ENCODE data around the gene SFMBT1. TPM values are rescaled to one million over a fixed set of nuclear protein-coding genes. Genes with fewer than 3 reads are reported as not detected.
A peak's percentile ranks its signal among the peaks of the same experiment; 100 is the strongest.

The SFMBT1 gene, protein sequence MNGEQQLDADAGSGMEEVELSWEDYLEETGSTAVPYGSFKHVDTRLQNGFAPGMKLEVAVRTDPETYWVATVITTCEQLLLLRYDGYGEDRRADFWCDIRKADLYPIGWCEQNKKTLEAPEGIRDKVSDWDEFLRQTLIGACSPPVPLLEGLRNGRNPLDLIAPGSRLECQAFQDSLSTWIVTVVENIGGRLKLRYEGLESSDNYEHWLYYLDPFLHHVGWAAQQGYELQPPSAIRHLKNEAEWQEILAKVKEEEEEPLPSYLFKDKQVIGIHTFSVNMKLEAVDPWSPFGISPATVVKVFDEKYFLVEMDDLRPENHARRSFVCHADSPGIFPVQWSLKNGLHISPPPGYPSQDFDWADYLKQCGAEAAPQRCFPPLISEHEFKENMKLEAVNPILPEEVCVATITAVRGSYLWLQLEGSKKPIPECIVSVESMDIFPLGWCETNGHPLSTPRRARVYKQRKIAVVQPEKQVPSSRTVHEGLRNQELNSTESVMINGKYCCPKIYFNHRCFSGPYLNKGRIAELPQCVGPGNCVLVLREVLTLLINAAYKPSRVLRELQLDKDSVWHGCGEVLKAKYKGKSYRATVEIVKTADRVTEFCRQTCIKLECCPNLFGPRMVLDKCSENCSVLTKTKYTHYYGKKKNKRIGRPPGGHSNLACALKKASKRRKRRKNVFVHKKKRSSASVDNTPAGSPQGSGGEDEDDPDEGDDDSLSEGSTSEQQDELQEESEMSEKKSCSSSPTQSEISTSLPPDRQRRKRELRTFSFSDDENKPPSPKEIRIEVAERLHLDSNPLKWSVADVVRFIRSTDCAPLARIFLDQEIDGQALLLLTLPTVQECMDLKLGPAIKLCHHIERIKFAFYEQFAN
- total RNA-seq (2014; rRNA removed; shearing (Covaris generic); ENCODE audit: low replicate concordance), result 0.58 and 3.0 TPM in 2 replicates

DNA sequence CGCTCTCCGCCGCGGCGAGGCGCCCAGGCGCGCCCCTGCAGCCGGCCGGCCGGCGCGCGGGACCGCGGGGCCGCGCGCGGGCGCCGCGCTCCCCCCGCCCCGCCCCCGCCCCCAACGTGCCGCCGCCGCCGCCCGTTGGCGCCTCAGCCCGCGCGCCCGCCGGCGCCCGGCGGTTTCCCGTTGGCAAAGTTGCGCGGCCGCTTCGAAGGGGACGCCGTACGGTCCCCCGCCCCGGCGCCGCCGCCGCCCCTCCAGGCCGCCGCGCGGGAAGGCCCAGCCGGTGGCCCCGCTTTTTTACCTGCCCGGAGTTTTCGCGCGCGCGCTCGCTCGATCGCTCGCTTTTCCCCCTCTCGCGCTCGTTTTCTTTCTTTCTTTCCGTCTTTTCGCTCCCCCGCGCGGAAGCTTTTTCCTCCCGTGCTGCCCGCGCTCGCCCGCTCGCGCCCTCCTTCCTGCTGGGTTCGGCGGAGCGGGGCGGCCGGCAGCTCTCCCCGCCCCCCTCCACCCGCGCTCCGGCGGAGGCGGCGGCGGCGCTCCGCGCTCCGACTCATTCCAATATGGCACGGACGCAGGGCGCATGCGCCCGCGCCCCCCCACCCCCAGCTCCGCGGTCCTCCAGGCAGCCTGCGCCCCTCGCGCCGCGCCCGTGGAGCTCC is at the start of gene SFMBT1:
Gene SFMBT1 (minus strand): TSS at position 556 of the 653 bp plus-strand sequence. CDS start 76,945 bp downstream, outside the sequence.
- H3K27me3 ChIP-seq (ENCODE audit: low read length), result peaks cover 3% of the 10 kb centered on the region; the same call in 1 of the 2 replicates
- H3K4me3 ChIP-seq (ENCODE audit: low read length), result peak within 1 kb of the TSS; percentile 75
- H3K9me3 ChIP-seq (ENCODE audit: low read length), result no peaks in the 10 kb centered on the region
- peak within 1 kb of the TSS; percentile 97 for H2AFZ ChIP-seq (ENCODE audit: low read length)
- H4K20me1 ChIP-seq (ENCODE audit: insufficient read depth, low read depth, low read length), result peaks cover 7% of the 10 kb centered on the region; the same call in 1 of the 2 replicates
- H3K36me3 ChIP-seq (ENCODE audit: insufficient read depth, low read length), result no peaks in the 10 kb centered on the region
- H3K9me2 ChIP-seq (replicated peaks; ENCODE audit: insufficient read depth, low read length), result no peaks in the 10 kb centered on the region
- H3K79me2 ChIP-seq (ENCODE audit: low read length), result no peaks in the 10 kb centered on the region
- peak within 1 kb of the TSS; percentile 85 for H3K4me2 ChIP-seq (ENCODE audit: low read depth, low read length, poor library complexity, severe bottlenecking)
- peak within 1 kb of the TSS; percentile 75 for H3K9ac ChIP-seq (ENCODE audit: low read length)
- DNase-seq, result peak; percentile 71
- no peak within 1 kb of the TSS for H3K27ac ChIP-seq (ENCODE audit: low read length)
- H3K4me1 ChIP-seq (ENCODE audit: low read length), result peaks cover 19% of the 10 kb centered on the region

DNA sequence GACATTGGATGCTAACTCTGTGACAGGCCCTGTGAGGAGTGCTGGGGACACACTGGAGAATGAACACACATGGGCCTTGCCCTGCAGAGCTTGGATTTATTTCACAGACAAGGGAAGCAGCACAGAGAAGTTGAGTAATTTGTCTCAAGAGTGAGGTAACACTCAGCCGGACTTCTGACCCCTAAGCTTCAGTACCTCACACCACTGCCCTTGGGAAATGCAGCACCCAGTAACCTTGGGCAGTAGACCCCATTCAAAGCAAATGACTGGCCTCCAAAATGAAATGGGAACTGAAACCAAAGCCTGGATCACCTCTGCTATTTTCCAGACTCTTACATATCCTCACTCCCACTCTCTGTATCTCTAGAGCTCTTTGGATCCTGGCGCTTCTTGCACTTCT is 47.1 kb upstream of the SFMBT1 start:
- DNase-seq, result no peak
- H3K36me3 ChIP-seq (ENCODE audit: insufficient read depth, low read length), result peaks cover 11% of the 10 kb centered on the region; the same call in 1 of the 2 replicates

DNA sequence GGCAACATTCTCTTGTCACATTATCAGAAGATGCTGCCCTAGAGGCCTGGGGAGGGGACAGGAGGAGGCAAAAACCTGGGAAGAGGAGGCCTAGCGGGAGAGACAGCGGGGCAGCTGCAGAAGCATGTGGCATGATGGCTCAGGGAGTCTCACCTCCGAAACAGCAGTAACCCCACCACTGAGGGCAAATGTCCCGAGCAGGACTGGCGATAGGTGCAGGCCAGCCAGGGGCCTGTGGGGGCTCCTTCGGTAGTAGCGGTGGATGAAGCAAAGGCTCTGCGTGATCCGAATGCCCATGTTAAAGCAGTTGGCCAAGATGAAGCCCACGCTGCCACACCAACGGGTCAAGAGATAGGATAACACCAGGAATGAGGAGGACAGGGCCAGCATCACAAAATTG is 46.3 kb upstream of the SFMBT1 start:
- no peak overlapping the region for H3K27ac ChIP-seq (ENCODE audit: low read length)
- H3K79me2 ChIP-seq (ENCODE audit: low read length), result no peaks in the 10 kb centered on the region
- H3K36me3 ChIP-seq (ENCODE audit: insufficient read depth, low read length), result 0 out of 2 replicates have a peak, but pooled peaks cover 7% of the 10 kb centered on the region
- H3K9me3 ChIP-seq (ENCODE audit: low read length), result no peaks in the 10 kb centered on the region
- H3K27me3 ChIP-seq (ENCODE audit: low read length), result no peaks in the 10 kb centered on the region
- no peaks in the 10 kb centered on the region for H3K4me1 ChIP-seq (ENCODE audit: low read length)
- DNase-seq, result no peak
- H3K9me2 ChIP-seq (replicated peaks; ENCODE audit: insufficient read depth, low read length), result no peaks in the 10 kb centered on the region
- H4K20me1 ChIP-seq (ENCODE audit: insufficient read depth, low read depth, low read length), result no peaks in the 10 kb centered on the region
- H2AFZ ChIP-seq (ENCODE audit: low read length), result no peak overlapping the region
- no peak overlapping the region for H3K4me2 ChIP-seq (ENCODE audit: low read depth, low read length, poor library complexity, severe bottlenecking)
- no peak overlapping the region for H3K4me3 ChIP-seq (ENCODE audit: low read length)
- H3K9ac ChIP-seq (ENCODE audit: low read length), result no peak overlapping the region

More for the DNA sequence above, 47.1 kb upstream of the SFMBT1 start:
- Histone ChIP-seq H3K27ac (ENCODE audit: low read length) (no peak overlapping the region), H3K4me2 (ENCODE audit: low read depth, low read length, poor library complexity, severe bottlenecking) (no peak overlapping the region), H3K4me3 (ENCODE audit: low read length) (no peak overlapping the region), H4K20me1 (ENCODE audit: insufficient read depth, low read depth, low read length) (no peaks in the 10 kb centered on the region), H3K9me2 (replicated peaks; ENCODE audit: insufficient read depth, low read length) (no peaks in the 10 kb centered on the region), H3K9me3 (ENCODE audit: low read length) (no peaks in the 10 kb centered on the region), H3K27me3 (ENCODE audit: low read length) (no peaks in the 10 kb centered on the region), H3K9ac (ENCODE audit: low read length) (no peak overlapping the region), H3K79me2 (ENCODE audit: low read length) (no peaks in the 10 kb centered on the region), H2AFZ (ENCODE audit: low read length) (no peak overlapping the region), H3K4me1 (ENCODE audit: low read length) (no peaks in the 10 kb centered on the region)

DNA sequence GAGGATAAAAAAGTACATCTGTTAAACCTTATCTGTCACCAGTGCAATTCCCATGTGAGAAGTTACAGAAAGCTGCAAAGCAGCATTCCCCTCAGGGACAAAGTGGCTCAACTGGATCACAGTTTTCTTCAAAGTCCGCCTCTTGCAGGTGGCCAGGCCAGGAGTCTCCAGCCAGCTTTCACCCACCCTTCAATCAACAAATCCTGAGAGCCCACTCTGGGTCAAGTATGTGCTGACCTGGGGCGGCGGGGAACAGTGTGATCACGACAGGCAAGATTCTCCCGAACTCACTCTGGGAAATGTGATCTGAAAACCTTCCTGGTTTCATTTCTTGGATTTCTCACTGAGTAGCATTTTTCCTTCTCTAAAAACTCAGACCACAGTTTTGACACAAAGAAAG is 45.1 kb upstream of the SFMBT1 start:
- Histone ChIP-seq H3K9me2 (replicated peaks; ENCODE audit: insufficient read depth, low read length) (no peaks in the 10 kb centered on the region), H3K9ac (ENCODE audit: low read length) (no peak overlapping the region), H3K4me1 (ENCODE audit: low read length) (no peaks in the 10 kb centered on the region), H3K4me2 (ENCODE audit: low read depth, low read length, poor library complexity, severe bottlenecking) (no peak overlapping the region), H3K4me3 (ENCODE audit: low read length) (no peak overlapping the region), H3K27me3 (ENCODE audit: low read length) (no peaks in the 10 kb centered on the region), H2AFZ (ENCODE audit: low read length) (no peak overlapping the region), H4K20me1 (ENCODE audit: insufficient read depth, low read depth, low read length) (no peaks in the 10 kb centered on the region), H3K9me3 (ENCODE audit: low read length) (no peaks in the 10 kb centered on the region), H3K27ac (ENCODE audit: low read length) (no peak overlapping the region), H3K36me3 (ENCODE audit: insufficient read depth, low read length) (0 out of 2 replicates have a peak, but pooled peaks cover 7% of the 10 kb centered on the region), H3K79me2 (ENCODE audit: low read length) (no peaks in the 10 kb centered on the region)
- no peak for DNase-seq

DNA sequence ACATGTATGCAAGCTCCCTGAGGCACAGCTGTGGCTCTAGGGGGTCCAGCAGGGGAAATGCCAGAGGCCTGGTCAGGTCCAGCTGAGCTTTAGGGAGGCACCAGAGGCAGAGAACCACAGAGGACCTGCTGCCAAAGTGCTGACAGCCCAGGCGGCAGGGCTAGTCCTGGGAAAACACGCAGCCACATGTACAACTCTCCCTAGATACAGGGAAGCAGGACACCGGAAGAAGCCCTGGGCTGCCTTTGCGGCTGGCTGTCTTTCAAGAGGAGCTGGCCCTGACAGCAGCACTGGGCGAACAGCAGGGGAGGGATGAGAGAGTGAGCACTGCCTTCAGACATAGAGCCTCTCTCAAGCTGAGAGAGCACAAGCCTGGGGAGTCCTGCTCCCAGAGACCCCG is 43.6 kb upstream of the SFMBT1 start:
- H3K9me2 ChIP-seq (replicated peaks; ENCODE audit: insufficient read depth, low read length), result no peaks in the 10 kb centered on the region
- H2AFZ ChIP-seq (ENCODE audit: low read length), result no peak overlapping the region
- no peaks in the 10 kb centered on the region for H3K79me2 ChIP-seq (ENCODE audit: low read length)
- no peak overlapping the region for H3K4me2 ChIP-seq (ENCODE audit: low read depth, low read length, poor library complexity, severe bottlenecking)
- no peak overlapping the region for H3K27ac ChIP-seq (ENCODE audit: low read length)
- no peaks in the 10 kb centered on the region for H3K27me3 ChIP-seq (ENCODE audit: low read length)
- no peak overlapping the region for H3K4me3 ChIP-seq (ENCODE audit: low read length)
- H3K4me1 ChIP-seq (ENCODE audit: low read length), result no peaks in the 10 kb centered on the region
- H3K36me3 ChIP-seq (ENCODE audit: insufficient read depth, low read length), result 0 out of 2 replicates have a peak, but pooled peaks cover 7% of the 10 kb centered on the region
- DNase-seq, result no peak
- H3K9me3 ChIP-seq (ENCODE audit: low read length), result no peaks in the 10 kb centered on the region
- no peaks in the 10 kb centered on the region for H4K20me1 ChIP-seq (ENCODE audit: insufficient read depth, low read depth, low read length)
- H3K9ac ChIP-seq (ENCODE audit: low read length), result no peak overlapping the region

DNA sequence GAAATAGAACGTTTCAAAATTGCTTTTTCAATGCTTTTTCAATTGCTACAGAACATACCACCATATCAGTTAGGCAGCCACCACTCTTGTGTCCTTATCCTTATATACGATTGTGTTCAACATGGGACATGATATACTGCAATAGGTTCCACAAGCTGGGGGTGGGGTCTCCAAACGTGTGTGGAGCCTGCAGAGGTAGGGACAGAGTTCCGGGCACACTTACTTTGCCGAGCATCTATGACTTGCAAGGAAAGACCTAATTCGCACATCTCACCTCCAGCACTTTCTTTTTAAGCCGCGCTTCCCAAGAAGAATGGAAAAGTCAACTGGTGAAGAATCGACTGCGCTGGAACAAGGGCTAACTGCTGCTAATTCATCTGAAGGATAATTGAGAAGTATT is 39.6 kb upstream of the SFMBT1 start:
- no peaks in the 10 kb centered on the region for H3K27me3 ChIP-seq (ENCODE audit: low read length)

DNA sequence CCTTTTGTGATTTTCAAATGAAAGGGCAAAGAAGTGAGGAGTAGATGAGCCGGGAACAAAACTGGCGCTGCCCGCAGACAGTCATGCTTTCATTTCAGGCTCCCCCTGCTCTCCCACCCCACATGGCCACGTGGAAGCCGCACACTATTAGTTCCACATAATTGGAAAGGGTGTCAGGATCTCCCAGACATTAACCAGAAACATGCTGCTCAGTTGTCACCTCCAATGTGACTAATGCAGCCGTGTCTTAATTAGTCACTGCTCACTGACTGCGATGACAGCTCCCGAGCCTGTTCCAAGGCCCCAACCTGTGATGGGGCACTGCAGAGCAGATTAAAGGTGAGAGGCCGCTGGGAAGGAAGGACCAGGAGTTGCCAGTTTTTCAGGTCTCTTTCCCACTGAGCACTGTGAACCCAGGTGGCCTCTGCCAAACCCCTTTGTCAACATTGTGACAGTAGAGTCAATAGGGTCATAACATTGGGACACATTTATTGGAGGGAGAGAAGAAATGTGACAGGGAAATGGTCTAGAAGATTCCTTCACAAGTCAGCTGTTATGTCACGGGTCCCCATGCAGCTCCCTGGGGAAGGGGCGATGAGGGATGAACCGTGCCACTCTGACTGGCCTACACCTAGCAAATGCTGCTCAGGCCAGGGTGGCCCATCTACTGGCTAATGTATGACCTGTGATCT is 38.6 kb upstream of the SFMBT1 start:
- DNase-seq, result no peak
- H4K20me1 ChIP-seq (ENCODE audit: insufficient read depth, low read depth, low read length), result no peaks in the 10 kb centered on the region
- H3K9me2 ChIP-seq (replicated peaks; ENCODE audit: insufficient read depth, low read length), result no peaks in the 10 kb centered on the region
- H3K27ac ChIP-seq (ENCODE audit: low read length), result no peak overlapping the region
- no peaks in the 10 kb centered on the region for H3K9me3 ChIP-seq (ENCODE audit: low read length)
- H2AFZ ChIP-seq (ENCODE audit: low read length), result no peak overlapping the region
- no peaks in the 10 kb centered on the region for H3K79me2 ChIP-seq (ENCODE audit: low read length)
- H3K9ac ChIP-seq (ENCODE audit: low read length), result no peak overlapping the region
- H3K4me1 ChIP-seq (ENCODE audit: low read length), result 0 out of 2 replicates have a peak, but pooled peaks cover 3% of the 10 kb centered on the region
- H3K27me3 ChIP-seq (ENCODE audit: low read length), result no peaks in the 10 kb centered on the region
- no peak overlapping the region for H3K4me3 ChIP-seq (ENCODE audit: low read length)
- H3K4me2 ChIP-seq (ENCODE audit: low read depth, low read length, poor library complexity, severe bottlenecking), result no peak overlapping the region
- H3K36me3 ChIP-seq (ENCODE audit: insufficient read depth, low read length), result no peaks in the 10 kb centered on the region

More for the DNA sequence above, 39.6 kb upstream of the SFMBT1 start:
- H4K20me1 ChIP-seq (ENCODE audit: insufficient read depth, low read depth, low read length), result no peaks in the 10 kb centered on the region
- DNase-seq, result no peak
- H3K9me2 ChIP-seq (replicated peaks; ENCODE audit: insufficient read depth, low read length), result no peaks in the 10 kb centered on the region
- H3K27ac ChIP-seq (ENCODE audit: low read length), result no peak overlapping the region
- H3K4me2 ChIP-seq (ENCODE audit: low read depth, low read length, poor library complexity, severe bottlenecking), result no peak overlapping the region
- 0 out of 2 replicates have a peak, but pooled peaks cover 3% of the 10 kb centered on the region for H3K4me1 ChIP-seq (ENCODE audit: low read length)
- no peak overlapping the region for H3K4me3 ChIP-seq (ENCODE audit: low read length)
- H2AFZ ChIP-seq (ENCODE audit: low read length), result no peak overlapping the region
- no peaks in the 10 kb centered on the region for H3K36me3 ChIP-seq (ENCODE audit: insufficient read depth, low read length)
- no peaks in the 10 kb centered on the region for H3K9me3 ChIP-seq (ENCODE audit: low read length)
- no peaks in the 10 kb centered on the region for H3K79me2 ChIP-seq (ENCODE audit: low read length)
- no peak overlapping the region for H3K9ac ChIP-seq (ENCODE audit: low read length)
